Small intestine (tissue), 7 donors: ENCODE data around the gene HOXA11. TPM values are rescaled to one million over a fixed set of nuclear protein-coding genes. Genes with fewer than 3 reads are reported as not detected.
A peak's percentile ranks its signal among the peaks of the same experiment; 100 is the strongest.

ENCODE experiments used
- DNase-seq, 2 donors: peaks; one replicate each; pipeline versions ENCODE4 v3.0.0 to v3.0.0-alpha.2; 2013
- FAIRE-seq: peaks from 2 replicates; lab custom pipeline; 2012; peaks lifted over from hg19 to GRCh38; lab: Jason Lieb, UNC
- H3K27ac ChIP-seq, 3 donors: one replicate each; pipeline ENCODE4 v1.5.1; 2013; ENCODE audit warnings: low read length in 2 of 3, mild to moderate bottlenecking in 2 of 3, control low read depth in 1 of 3, inconsistent platforms in 1 of 3, low read depth in 1 of 3, moderate library complexity in 1 of 3
- H3K27me3 ChIP-seq, 3 donors: one replicate each; pipeline ENCODE4 v1.6.1; 2013; ENCODE audit warnings: low read length in 3 of 3, inconsistent platforms in 1 of 3; ENCODE audit not compliant: control insufficient read depth in 3 of 3, insufficient read depth in 3 of 3
- H3K36me3 ChIP-seq, 3 donors: one replicate each; pipeline ENCODE4 v1.6.1; 2013; ENCODE audit warnings: low read length in 3 of 3, inconsistent platforms in 1 of 3, low read depth in 1 of 3, mild to moderate bottlenecking in 1 of 3, moderate library complexity in 1 of 3; ENCODE audit not compliant: control insufficient read depth in 3 of 3, insufficient read depth in 2 of 3
- H3K4me1 ChIP-seq, 3 donors: one replicate each; pipeline ENCODE4 v1.6.1; 2013; ENCODE audit warnings: low read length in 2 of 3, inconsistent platforms in 1 of 3, low read depth in 1 of 3, mild to moderate bottlenecking in 1 of 3, moderate library complexity in 1 of 3; ENCODE audit not compliant: control insufficient read depth in 3 of 3, insufficient read depth in 2 of 3
- H3K4me3 ChIP-seq, 3 donors: one replicate each; pipeline ENCODE4 v1.5.1; 2013; ENCODE audit warnings: low read length in 3 of 3, control low read depth in 1 of 3, inconsistent platforms in 1 of 3, low read depth in 1 of 3, mild to moderate bottlenecking in 1 of 3, moderate library complexity in 1 of 3
- H3K9me3 ChIP-seq, 2 donors: one replicate each; pipeline ENCODE4 v1.6.1; 2013; ENCODE audit warnings: low read depth in 1 of 2, low read length in 1 of 2; ENCODE audit not compliant: control insufficient read depth in 2 of 2, insufficient read depth in 1 of 2
- WGBS, 3 donors: extraction: QIAGEN DNeasy Blood & Tissue Kit; methylation state at CpG; one replicate each; pipeline ENCODE4 v1.1.7; 2013; 5-methylcytosine and 5-hydroxymethylcytosine counted together
- polyA plus RNA-seq, 4 donors: library from polyadenylated mRNA; stranded (reverse) in 3 of 4; unstranded in 1 of 4; fragments of 200-250 nt in 3 of 4; fragments of 120-200 nt in 1 of 4; gene quantifications; one replicate each; pipeline versions ENCODE4 v1.2.1 to v1.2.3, GENCODE V29; 2013
- donor health status: healthy with polysubstance abuse.
- donor health status: control.
- donor health status: control.
- donor health status: Bipolar disorder and iron deficiency.
- donor health status: healthy.

Gene HOXA11
- polyA plus RNA-seq, 4 donors: 0.04 TPM; not detected in 3

DNA sequence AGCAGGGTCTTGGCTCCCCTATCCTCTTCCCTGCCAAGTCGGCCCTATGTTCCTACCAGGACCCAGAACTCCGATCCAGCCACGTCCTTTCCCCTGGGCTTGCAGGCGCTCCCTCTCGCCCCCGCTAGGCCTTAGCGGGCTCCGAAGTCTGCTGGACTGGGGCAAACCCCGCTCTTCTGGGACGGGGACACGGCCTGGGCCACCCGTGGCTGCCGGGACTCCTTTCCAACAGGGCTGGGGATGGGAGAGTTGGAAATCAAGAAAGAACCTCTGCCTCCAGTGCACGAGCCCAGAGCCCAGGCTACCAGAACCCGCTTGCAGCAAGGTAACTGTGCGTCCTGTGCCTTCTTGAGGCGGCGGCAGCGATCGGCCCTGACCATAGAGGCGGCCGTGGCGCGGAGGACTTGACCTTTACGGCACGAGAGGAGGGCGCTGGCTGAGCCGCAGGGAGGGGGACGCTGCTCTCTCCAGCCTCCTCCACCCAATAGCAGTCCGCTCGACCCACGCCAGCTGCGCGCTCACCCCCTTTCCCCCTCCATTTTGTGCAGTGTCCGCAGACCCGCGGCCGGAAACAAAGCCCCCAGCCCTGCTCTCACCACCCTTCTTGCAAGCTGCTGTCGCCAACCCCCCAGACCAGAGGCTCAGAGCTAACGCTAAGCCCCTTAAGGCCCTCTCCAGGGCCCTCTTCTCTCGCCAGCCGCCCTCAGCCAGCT lies 7.0 kb upstream of the HOXA11 start:
- Histone ChIP-seq H3K9me3 (no peaks in the 10 kb centered on the region), H3K4me3 (peak overlapping the region; percentile 27 to 43 (median 31)), H3K4me1 (peaks cover 0 to 11% (median 5%) of the 10 kb centered on the region in 3 donors), H3K36me3 (no peaks in the 10 kb centered on the region), H3K27me3 (peaks cover 14 to 90% (median 67%) of the 10 kb centered on the region in 3 donors), H3K27ac (peak overlapping the region in 1 of 3 donors; percentile 25)
- DNase-seq: no peak
- 7 to 13% (median 8%) methylated on average over 41 to 42 of the region's 42 CpGs for WGBS, 3 donors
- no peak for FAIRE-seq

DNA sequence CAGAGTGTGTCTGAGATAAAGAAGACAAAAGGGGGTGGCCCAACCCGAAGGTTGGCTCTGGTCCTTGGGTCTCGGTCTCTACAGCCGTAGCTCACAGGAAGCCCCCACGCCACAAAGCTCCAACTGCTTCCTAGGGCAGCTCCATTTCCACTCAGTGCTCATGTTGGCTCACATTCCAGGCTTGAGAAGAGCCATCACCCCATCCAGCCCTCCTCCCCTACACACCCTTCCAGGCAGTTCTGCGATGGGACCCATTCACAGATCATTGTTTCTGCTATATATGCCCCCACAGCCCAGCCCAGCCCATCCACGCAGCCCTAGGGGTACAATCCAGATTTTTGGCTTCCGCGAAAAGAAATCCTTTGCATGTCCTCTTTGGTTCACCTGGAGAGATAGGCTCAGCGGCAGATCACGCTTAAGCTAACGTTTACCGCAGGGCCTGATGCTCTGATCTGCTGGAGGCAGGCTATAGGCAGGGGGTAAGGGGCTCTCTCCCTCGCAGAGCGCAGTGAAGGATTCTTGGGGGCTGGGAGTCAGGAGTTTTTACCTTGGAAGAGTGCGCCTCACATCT lies 6.2 kb upstream of the HOXA11 start:
- H3K4me1 ChIP-seq: peaks cover 0 to 11% (median 5%) of the 10 kb centered on the region in 3 donors
- FAIRE-seq: no peak
- DNase-seq: no peak
- H3K27ac ChIP-seq: peak overlapping the region in 1 of 3 donors; percentile 9
- no peaks in the 10 kb centered on the region for H3K9me3 ChIP-seq
- H3K4me3 ChIP-seq: peak overlapping the region in 1 of 3 donors; percentile 27
- no peaks in the 10 kb centered on the region for H3K36me3 ChIP-seq
- peaks cover 14 to 93% (median 69%) of the 10 kb centered on the region in 3 donors for H3K27me3 ChIP-seq
- WGBS, 3 donors: 16 to 27% (median 24%) methylated on average over 15 of the region's 15 CpGs

DNA sequence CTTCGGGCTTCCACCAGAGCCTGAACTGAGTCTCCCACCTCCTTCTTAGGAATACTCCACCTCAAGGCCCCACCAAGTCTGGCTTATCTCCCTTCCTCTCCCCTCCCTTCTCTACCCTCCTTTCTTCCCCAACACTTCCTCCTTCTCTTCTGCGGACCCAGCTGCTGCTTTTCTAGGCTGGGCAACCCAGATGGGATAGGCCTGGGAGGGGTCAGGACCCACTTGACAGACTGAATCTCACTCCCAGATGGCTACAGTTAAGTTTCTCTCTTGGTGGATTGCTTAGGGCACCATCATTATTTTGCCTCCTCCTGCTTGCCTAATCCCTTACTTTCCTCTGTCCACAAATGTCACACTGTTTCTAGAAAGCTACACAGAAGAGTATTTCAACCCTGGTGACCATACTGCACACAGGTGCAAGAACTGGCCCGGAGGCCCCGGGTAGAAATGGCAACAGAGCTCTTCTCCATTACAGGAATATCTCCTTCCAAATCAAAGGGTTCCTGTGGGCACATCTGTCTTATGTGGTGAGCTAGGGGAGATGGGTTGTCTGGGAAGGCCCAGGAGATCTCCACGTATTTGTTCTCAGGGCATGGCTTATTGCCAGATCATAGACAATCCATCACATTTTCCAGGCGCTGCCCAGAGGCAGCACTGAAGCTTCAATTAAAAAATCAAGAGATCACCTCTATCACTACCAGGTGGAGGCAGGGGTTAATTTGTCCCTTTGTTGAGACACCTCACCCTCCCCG lies 5.1 kb upstream of the HOXA11 start:
- WGBS, 3 donors: 19 to 43% (median 32%) methylated on average over 7 of the region's 7 CpGs
- Histone ChIP-seq H3K36me3 (no peaks in the 10 kb centered on the region), H3K27me3 (peaks cover 16 to 97% (median 79%) of the 10 kb centered on the region in 3 donors), H3K9me3 (peaks cover 0 to 8% of the 10 kb centered on the region in 2 donors), H3K4me1 (peaks cover 0 to 11% (median 5%) of the 10 kb centered on the region in 3 donors), H3K4me3 (no peak overlapping the region), H3K27ac (peak overlapping the region in 1 of 3 donors; percentile 68)
- FAIRE-seq: no peak
- DNase-seq: no peak

DNA sequence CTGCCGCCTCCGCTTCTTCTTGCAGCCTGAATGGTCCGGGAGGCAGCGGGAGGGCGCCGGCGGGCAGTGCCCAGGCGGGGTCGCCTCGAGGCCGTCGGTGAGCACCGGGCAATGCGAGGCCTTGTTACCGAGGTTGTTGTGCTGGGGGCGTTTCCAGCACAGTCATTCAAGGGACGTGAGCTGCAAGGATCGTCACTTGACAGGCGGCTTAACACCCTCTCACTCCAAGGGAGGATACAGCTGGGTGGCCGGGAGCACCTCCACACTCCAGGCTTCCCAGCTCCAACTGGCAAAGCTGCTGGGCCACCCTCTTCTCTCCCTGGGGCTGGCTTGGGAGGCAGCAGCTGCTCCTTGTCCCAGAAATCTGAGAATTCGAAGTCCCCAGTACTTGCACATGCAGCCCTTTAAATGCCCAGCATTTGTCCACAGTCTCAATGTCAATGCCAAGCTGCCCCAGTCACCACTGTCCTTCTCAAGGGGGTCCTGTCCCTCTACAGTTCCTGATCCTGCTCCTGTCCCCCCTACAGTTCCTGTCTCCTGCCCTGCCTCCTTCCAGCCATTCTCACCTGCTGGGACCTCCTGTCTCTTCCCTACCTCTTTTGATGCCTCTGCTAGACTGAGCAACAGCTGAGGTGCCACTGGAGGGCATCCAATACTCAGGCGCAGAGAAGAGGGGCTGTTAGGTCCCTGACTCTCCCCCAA lies 4.4 kb upstream of the HOXA11 start:
- peak overlapping the region in 1 of 3 donors; percentile 28 for H3K4me3 ChIP-seq
- no peaks in the 10 kb centered on the region for H3K36me3 ChIP-seq

DNA sequence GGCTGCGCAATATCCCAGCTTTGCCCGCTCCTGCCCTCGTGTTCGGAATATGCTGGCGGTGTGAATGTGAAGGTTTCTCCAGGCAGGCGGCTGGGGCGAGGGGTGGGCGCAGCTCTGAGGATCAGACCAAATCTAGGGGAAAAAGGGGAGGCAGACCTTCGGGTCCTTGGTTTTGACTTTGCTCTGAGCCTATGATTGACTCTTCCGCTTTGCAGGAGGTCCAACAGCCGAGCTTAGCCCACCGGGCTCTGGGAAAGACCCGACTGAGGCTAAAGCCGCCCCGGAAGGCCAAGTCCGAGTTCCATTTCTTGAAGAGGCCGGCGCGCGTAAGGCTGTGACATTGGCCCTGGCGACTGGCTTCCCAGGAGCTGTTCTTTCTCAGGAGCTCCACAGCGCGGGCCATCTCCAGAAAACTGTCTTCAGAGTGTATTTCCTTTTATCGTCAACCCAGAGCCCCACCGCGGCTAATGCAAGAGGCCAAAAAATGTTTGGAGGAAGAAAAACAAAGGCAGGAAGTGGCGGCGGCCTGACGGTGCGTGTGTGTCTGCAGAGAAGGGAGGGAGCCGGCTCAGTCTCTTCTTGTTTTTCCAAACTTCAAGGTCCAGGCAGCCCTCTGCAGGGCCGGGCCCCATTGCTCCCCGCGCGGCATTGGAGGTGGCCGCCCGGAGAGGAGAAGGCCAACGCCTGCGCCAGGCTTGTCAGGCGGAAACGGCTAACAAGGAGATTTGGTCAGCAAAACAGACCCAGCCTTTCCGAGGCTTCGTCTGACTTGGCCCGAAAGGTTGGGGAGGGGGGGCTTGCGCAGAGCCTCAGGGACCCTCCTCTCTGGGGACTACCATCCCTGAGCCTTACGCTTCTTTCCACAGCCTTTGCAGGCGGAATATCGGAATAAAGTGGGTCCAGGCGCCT lies 3.6 kb upstream of the HOXA11 start:
- FAIRE-seq: no peak
- Histone ChIP-seq H3K36me3 (no peaks in the 10 kb centered on the region), H3K9me3 (peaks cover 0 to 8% of the 10 kb centered on the region in 2 donors), H3K4me3 (peak overlapping the region in 2 of 3 donors; percentile 20 to 28), H3K4me1 (peaks cover 4 to 15% (median 7%) of the 10 kb centered on the region in 3 donors), H3K27me3 (peaks cover 16 to 96% (median 84%) of the 10 kb centered on the region in 3 donors), H3K27ac (peak overlapping the region in 1 of 3 donors; percentile 68)
- no peak for DNase-seq
- 4 to 9% (median 8%) methylated on average over 48 to 49 of the region's 49 CpGs for WGBS, 3 donors

More for the DNA sequence above, 4.4 kb upstream of the HOXA11 start:
- 7 to 14% (median 11%) methylated on average over 22 of the region's 22 CpGs for WGBS, 3 donors
- FAIRE-seq (no peak), DNase-seq (no peak)
- H3K4me1 ChIP-seq: peaks cover 4 to 11% (median 7%) of the 10 kb centered on the region in 3 donors
- peaks cover 0 to 8% of the 10 kb centered on the region in 2 donors for H3K9me3 ChIP-seq
- peaks cover 16 to 97% (median 83%) of the 10 kb centered on the region in 3 donors for H3K27me3 ChIP-seq
- peak overlapping the region in 1 of 3 donors; percentile 68 for H3K27ac ChIP-seq

DNA sequence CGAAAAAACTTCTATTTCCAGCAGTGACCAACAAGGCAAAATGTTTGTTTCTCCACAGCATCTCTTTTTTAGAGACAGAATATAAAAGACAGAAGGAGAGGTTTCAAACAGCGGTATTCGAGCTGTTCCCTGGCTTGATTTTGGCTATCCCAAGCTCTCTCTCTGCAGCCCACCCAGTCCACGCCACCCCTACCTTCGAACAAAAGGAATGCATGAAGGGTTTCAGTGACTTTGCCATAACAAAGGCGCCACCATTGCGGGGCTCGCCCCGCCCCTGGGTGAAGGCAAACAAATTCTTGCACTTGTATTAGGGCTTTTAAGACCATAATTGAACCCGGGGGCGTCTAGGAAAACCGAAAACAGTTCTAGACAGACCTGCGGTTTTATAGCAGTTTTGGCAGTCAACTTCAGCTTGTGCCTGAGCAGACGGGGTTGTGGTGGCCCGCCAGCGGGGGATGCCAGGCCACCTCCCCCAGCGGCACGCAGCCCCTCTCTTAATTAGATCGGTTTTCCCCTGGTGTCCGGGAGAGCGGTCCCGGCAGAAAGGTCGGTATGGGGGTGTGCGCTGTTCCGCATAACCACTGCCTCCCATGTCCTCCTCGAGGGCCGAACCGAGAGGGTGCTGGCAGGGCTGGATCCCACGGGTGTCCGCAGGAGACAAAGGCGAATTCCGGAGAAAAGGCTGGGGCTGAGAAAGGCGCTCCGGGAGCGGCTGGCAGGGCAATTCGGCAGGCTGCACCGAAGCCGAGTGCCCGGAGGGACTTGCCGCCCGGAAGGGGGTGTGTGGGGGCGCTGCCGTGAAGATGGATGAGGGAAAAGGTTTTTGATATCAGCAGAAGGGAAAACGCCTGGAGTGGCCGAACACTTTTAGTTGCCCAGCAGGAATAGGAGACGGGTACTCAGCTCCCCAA lies 2.7 kb upstream of the HOXA11 start:
- peaks cover 2 to 13% (median 4%) of the 10 kb centered on the region in 3 donors for H3K4me1 ChIP-seq
- H3K27ac ChIP-seq: peak overlapping the region in 1 of 3 donors; percentile 68
- 5 to 8% (median 8%) methylated on average over 46 of the region's 46 CpGs for WGBS, 3 donors
- DNase-seq (no peak), FAIRE-seq (no peak)
- H3K27me3 ChIP-seq: peaks cover 19 to 96% (median 86%) of the 10 kb centered on the region in 3 donors
- H3K4me3 ChIP-seq: peak overlapping the region in 2 of 3 donors; percentile 20 to 28
- peaks cover 0 to 11% of the 10 kb centered on the region in 2 donors for H3K9me3 ChIP-seq
- no peaks in the 10 kb centered on the region for H3K36me3 ChIP-seq
